ENCODE measurements around the gene TULP3. TPM values are rescaled to one million over a fixed set of nuclear protein-coding genes. Genes with fewer than 3 reads are reported as not detected.

TULP3 gene
- polyA plus RNA-seq, 1 donor (not counting 4 experiments of a cell fraction or from before 2014, with no cell fraction given), result 16.0 TPM

DNA sequence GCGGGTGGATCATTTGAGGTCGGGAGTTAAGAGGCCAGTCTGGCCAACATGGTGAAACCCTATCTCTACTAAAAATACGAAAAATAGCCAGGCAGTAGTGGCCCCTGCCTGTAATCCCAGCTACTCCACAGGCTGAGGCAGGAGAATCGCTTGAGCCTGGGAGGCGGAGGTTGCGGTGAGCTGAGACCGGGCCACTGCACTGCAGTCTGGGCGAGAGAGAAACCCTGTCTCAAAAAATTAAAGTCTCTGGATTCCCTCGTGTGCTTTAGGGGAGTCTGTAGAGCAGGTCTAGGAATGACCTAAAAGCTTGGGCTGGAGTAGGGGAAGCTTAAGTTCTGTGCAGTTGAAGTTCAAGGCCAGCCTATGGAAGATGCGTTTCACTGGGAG lies 697 bp upstream of the TULP3 start:
- Histone ChIP-seq H2AFZ (ENCODE audit: control insufficient read depth, low read length) (peak overlapping the region; percentile 90), H3K27me3 (ENCODE audit: control insufficient read depth, extremely low read depth, insufficient read depth, low read length) (no peaks in the 10 kb centered on the region), H3K9me3 (ENCODE audit: control insufficient read depth, low read depth, low read length) (no peaks in the 10 kb centered on the region), H3K4me3 (ENCODE audit: control insufficient read depth in 2 of 3, extremely low read depth in 1 of 3, insufficient read depth in 2 of 3, low read depth in 1 of 3, low read length in 3 of 3) (peak overlapping the region; percentile 72 to 92 (median 78)), H3K9me1 (ENCODE audit: control insufficient read depth, extremely low read depth, insufficient read depth, low read length) (no peaks in the 10 kb centered on the region), H3K4me1 (ENCODE audit: control insufficient read depth, extremely low read depth, insufficient read depth, low read length) (peaks cover 11% of the 10 kb centered on the region), H3K9ac (ENCODE audit: control insufficient read depth, extremely low read depth, insufficient read depth, low read length) (peak overlapping the region; percentile 90), H4K20me1 (ENCODE audit: control insufficient read depth, extremely low read depth, insufficient read depth, low read length) (no peaks in the 10 kb centered on the region), H3K27ac (ENCODE audit: control insufficient read depth, insufficient read depth, low read length) (peak overlapping the region; percentile 65), H3K36me3 (ENCODE audit: control insufficient read depth in 2 of 2, extremely low read depth in 1 of 2, insufficient read depth in 2 of 2, low read length in 2 of 2) (peaks cover 2 to 4% of the 10 kb centered on the region in 2 experiments), H3K4me2 (ENCODE audit: control insufficient read depth, extremely low read depth, insufficient read depth, low read depth, low read length) (peak overlapping the region; percentile 78), H3K79me2 (ENCODE audit: control insufficient read depth, insufficient read depth, low read length) (peaks cover 16% of the 10 kb centered on the region)
- dilution Hi-C loops (cut with MboI; ENCODE audit: extremely low pct_ligation_motif_present, low sequenced_read_pairs), result no loop called here
- FAIRE-seq (no peak), DNase-seq (ENCODE audit: low read depth, low spot score) (no peak)
- TF ChIP-seq CTCF (optimal IDR thresholded peaks at IDR 0.05 in 1 of 3, IDR thresholded peaks at IDR 0.05 in 1 of 3, conservative IDR thresholded peaks at IDR 0.05 in 1 of 3; ENCODE audit: extremely low read depth in 1 of 3, insufficient read depth in 2 of 3, low read length in 3 of 3) (no peak), EZH2 (IDR thresholded peaks at IDR 0.05; ENCODE audit: low read length) (no peak)

DNA sequence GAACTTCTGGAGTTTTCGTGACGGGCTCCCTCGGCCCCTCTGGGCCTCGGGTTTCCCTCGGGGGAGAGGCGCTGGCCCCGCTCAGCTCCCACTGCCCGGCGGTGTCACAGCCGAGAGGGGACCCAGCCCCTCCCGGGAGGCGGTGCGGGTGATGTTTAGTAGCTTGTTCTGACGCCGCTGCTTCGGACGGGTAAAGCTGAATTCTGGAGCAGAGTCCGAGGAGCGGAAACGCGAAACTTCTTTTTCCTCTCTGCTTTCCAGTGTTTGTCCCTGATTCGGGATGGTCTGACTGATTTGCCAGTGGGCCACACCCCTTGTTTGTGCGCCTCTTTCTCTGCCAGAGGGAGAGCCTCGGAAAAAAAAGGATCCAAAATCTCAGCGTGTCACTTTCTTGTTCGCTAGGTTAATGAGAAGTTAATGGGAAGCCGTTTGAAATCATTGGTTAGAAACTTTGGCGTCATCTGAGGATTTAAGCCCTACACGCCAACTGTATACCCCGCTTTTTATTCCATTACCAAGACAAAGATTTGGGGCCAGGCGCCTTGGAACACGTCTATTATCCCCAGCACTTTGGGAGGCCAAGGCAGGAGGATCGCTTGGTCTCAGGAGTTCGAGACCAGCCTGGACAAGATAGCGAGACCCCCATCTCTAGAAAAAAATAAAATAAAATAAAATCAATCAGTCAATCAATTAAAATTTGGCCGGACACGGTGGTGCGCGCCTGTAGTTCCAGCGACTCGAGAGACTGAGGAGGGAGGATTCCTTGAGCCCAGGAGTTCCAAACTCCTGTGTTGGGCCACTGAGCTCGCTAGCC lies 756 bp downstream of the TULP3 start:
- DNase-seq (ENCODE audit: low read depth, low spot score) (no peak), FAIRE-seq (peak; percentile 74)
- peak overlapping the region; percentile 72 to 92 (median 78) for H3K4me3 ChIP-seq (ENCODE audit: control insufficient read depth in 2 of 3, extremely low read depth in 1 of 3, insufficient read depth in 2 of 3, low read depth in 1 of 3, low read length in 3 of 3)
- dilution Hi-C loops (cut with MboI; ENCODE audit: extremely low pct_ligation_motif_present, low sequenced_read_pairs), result no loop called here
- H3K4me2 ChIP-seq (ENCODE audit: control insufficient read depth, extremely low read depth, insufficient read depth, low read depth, low read length), result peak overlapping the region; percentile 70
- H4K20me1 ChIP-seq (ENCODE audit: control insufficient read depth, extremely low read depth, insufficient read depth, low read length), result no peaks in the 10 kb centered on the region
- H3K79me2 ChIP-seq (ENCODE audit: control insufficient read depth, insufficient read depth, low read length), result peaks cover 21% of the 10 kb centered on the region
- peak overlapping the region; percentile 90 for H3K9ac ChIP-seq (ENCODE audit: control insufficient read depth, extremely low read depth, insufficient read depth, low read length)
- H3K27ac ChIP-seq (ENCODE audit: control insufficient read depth, insufficient read depth, low read length), result peak overlapping the region; percentile 74
- H3K9me3 ChIP-seq (ENCODE audit: control insufficient read depth, low read depth, low read length), result no peaks in the 10 kb centered on the region
- H3K4me1 ChIP-seq (ENCODE audit: control insufficient read depth, extremely low read depth, insufficient read depth, low read length), result peaks cover 19% of the 10 kb centered on the region
- no peaks in the 10 kb centered on the region for H3K9me1 ChIP-seq (ENCODE audit: control insufficient read depth, extremely low read depth, insufficient read depth, low read length)
- H3K27me3 ChIP-seq (ENCODE audit: control insufficient read depth, extremely low read depth, insufficient read depth, low read length), result no peaks in the 10 kb centered on the region
- TF ChIP-seq EZH2 (IDR thresholded peaks at IDR 0.05; ENCODE audit: low read length), result no peak
- TF ChIP-seq CTCF (optimal IDR thresholded peaks at IDR 0.05 in 1 of 3, IDR thresholded peaks at IDR 0.05 in 1 of 3, conservative IDR thresholded peaks at IDR 0.05 in 1 of 3; ENCODE audit: extremely low read depth in 1 of 3, insufficient read depth in 2 of 3, low read length in 3 of 3), result no peak
- H2AFZ ChIP-seq (ENCODE audit: control insufficient read depth, low read length), result peak overlapping the region; percentile 97
- H3K36me3 ChIP-seq (ENCODE audit: control insufficient read depth in 2 of 2, extremely low read depth in 1 of 2, insufficient read depth in 2 of 2, low read length in 2 of 2), result peaks cover 0 to 4% of the 10 kb centered on the region in 2 experiments

Measured in keratinocyte (primary cell).